Transverse colon (tissue), 4 donors: ENCODE results near the gene KIN. TPM values are rescaled to one million over a fixed set of nuclear protein-coding genes. Genes with fewer than 3 reads are reported as not detected.

Source experiments
- DNase-seq: peaks from one replicate; pipeline ENCODE4 v3.0.0-alpha.2; 2019
- H3K27ac ChIP-seq, 4 donors: fragments of 200-600 bp; sonication (generic); 2 replicates each; pipeline ENCODE4 v1.5.1; 2016 to 2018; ENCODE audit warnings: inconsistent platforms in 4 of 4
- H3K27me3 ChIP-seq: fragments of 200-600 bp; sonication (generic); 2 replicates; pipeline ENCODE4 v1.5.1; 2017; ENCODE audit warnings: inconsistent platforms
- H3K36me3 ChIP-seq, 4 donors: fragments of 200-600 bp; sonication (generic); 2 replicates each; pipeline ENCODE4 v1.5.1; 2017 to 2019; ENCODE audit warnings: inconsistent platforms in 4 of 4
- H3K4me1 ChIP-seq, 4 donors: fragments of 200-600 bp; sonication (generic); 2 replicates each; pipeline ENCODE4 v1.5.1; 2017 to 2020; ENCODE audit warnings: inconsistent platforms in 4 of 4
- H3K4me3 ChIP-seq, 4 donors: fragments of 200-600 bp; sonication (generic); 1 replicate in 1 of 4; 2 replicates in 3 of 4; pipeline versions ENCODE4 v1.5.1 to v1.6.1; 2017 to 2019; ENCODE audit warnings: inconsistent platforms in 4 of 4
- H3K9me3 ChIP-seq, 2 donors: fragments of 200-600 bp; sonication (generic); 2 replicates each; pipeline ENCODE4 v1.5.1; 2017 to 2019; ENCODE audit warnings: inconsistent platforms in 2 of 2
- EP300 ChIP-seq: sonication (generic); formaldehyde crosslinking; IDR thresholded peaks from one replicate; pipeline ENCODE4 v1.6.1; 2017; ENCODE audit warnings: antibody characterized with exemption, low read depth
- POLR2A ChIP-seq: fragments of 450-650 bp; IDR thresholded peaks from one replicate; pipeline ENCODE4 v1.6.1; 2016; ENCODE audit warnings: antibody characterized with exemption, mild to moderate bottlenecking, moderate library complexity
- POLR2AphosphoS5 ChIP-seq, 3 donors: sonication (generic); formaldehyde crosslinking; IDR thresholded peaks; one replicate each; pipeline ENCODE4 v1.6.1; 2016; ENCODE audit warnings: antibody characterized with exemption in 3 of 3
- WGBS, 2 donors: methylation state at CpG; one replicate each; pipeline ENCODE4 v1.1.5; 2018; ENCODE audit warnings: low coverage in 1 of 2; 5-methylcytosine and 5-hydroxymethylcytosine counted together
- in situ Hi-C, 4 donors: fragments of 200-750 bp; cut with MboI; loops; one replicate each; pipeline versions ENCODE4 v1.15.0 to v1.15.1; 2017; ENCODE audit warnings: low sequenced_read_pairs in 3 of 4, low pct_ligation_motif_present in 1 of 4, low pct_unique_long_range_greater_than_20kb in 1 of 4
- intact Hi-C: fragments of 100-400 bp; cut with DNase I; formaldehyde crosslinking; loops from one replicate; pipeline ENCODE4 v1.15.1; 2023; ENCODE audit warnings: low total_unique reads
- total RNA-seq, 4 donors: library from RNA; depleted of rRNA; stranded (reverse); fragments of >200 nt; gene quantifications; one replicate each; pipeline ENCODE4 v1.1.0, GENCODE V29; 2016
- TF ChIP-seq, protein P1 (sequence below), 5 experiments: fragments of 200-600 bp in 3 of 5; fragments of 450-650 bp in 2 of 5; sonication (generic) in 3 of 5; IDR thresholded peaks; 1 replicate in 2 of 5; 2 replicates in 3 of 5; pipeline ENCODE4 v1.5.1; 2016 to 2017; ENCODE audit warnings: antibody characterized with exemption in 5 of 5, inconsistent platforms in 3 of 5, mild to moderate bottlenecking in 2 of 5, moderate library complexity in 1 of 5

The KIN gene
- total RNA-seq, 4 donors from 2014 or later: 1.8 to 10.8 (median 5.5) TPM

GRCh38 chr10:7819121-7819460 is 31.3 kb upstream of the KIN start:
- H3K27ac ChIP-seq: peak overlapping the region in 3 of 4 donors; percentile 78 to 83 (median 81)
- WGBS, 2 donors: 0 to 2% methylated on average over 9 to 17 of the region's 17 CpGs
- intact Hi-C loops: no loop called here

DNA sequence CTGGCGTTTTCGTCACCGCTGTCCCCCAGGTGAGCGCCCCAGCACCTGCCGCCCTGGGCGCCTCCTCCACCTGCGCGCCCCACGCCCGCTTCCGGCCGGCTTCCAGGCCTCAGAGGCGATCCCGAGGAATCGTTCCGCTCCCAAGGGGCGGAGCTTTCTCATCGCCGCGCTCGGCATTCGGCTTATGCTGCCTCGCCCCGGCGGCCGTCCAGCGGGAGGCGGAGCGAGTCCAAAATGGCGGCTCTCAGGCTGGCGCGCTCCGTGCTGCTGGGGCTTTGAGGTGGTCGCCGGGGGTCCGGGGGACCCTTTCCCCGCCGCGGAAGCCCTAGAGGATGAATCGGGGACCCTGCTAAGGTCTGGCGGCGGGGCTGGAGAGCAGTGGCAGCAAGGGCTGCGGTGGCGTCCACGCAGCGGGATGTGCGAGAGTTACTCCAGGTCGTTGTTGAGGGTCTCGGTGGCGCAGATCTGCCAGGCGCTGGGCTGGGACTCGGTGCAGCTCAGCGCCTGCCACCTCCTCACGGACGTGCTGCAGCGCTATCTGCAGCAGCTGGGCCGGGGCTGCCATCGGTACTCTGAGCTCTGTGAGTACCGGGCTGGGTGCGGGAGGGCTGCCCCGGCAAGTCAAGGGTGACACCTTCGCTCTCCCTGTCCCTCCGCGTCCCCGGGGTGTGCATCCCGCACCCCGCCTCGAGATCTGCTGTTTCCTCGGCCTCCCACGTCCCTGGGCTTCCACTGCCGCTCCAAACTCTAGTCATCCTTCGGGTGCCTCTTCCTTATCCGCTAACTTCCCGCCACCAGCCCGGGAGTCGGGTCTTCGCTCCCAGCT is 30.7 kb upstream of the KIN start, which contains the start of gene TAF3:
TAF3 (plus strand) TSS at position 211 of the 826 bp plus-strand sequence; CDS start at position 416, 205 bp downstream.
- intact Hi-C loops (no loop called here), in situ Hi-C loops (no loop called here)
- Histone ChIP-seq H3K9me3 (no peaks in the 10 kb centered on the region), H3K27me3 (no peaks in the 10 kb centered on the region), H3K4me3 (peak within 1 kb of the TSS; percentile 77 to 98 (median 89)), H3K4me1 (peaks cover 9 to 25% (median 11%) of the 10 kb centered on the region in 4 donors), H3K36me3 (no peaks in the 10 kb centered on the region), H3K27ac (peak within 1 kb of the TSS; percentile 78 to 83 (median 80))
- TF ChIP-seq POLR2AphosphoS5 (IDR thresholded peaks at IDR 0.05): peak; percentile 77 to 90 (median 78)
- TF ChIP-seq EP300: no peak
- TF ChIP-seq, protein P1, sequence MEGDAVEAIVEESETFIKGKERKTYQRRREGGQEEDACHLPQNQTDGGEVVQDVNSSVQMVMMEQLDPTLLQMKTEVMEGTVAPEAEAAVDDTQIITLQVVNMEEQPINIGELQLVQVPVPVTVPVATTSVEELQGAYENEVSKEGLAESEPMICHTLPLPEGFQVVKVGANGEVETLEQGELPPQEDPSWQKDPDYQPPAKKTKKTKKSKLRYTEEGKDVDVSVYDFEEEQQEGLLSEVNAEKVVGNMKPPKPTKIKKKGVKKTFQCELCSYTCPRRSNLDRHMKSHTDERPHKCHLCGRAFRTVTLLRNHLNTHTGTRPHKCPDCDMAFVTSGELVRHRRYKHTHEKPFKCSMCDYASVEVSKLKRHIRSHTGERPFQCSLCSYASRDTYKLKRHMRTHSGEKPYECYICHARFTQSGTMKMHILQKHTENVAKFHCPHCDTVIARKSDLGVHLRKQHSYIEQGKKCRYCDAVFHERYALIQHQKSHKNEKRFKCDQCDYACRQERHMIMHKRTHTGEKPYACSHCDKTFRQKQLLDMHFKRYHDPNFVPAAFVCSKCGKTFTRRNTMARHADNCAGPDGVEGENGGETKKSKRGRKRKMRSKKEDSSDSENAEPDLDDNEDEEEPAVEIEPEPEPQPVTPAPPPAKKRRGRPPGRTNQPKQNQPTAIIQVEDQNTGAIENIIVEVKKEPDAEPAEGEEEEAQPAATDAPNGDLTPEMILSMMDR (IDR thresholded peaks at IDR 0.05): no peak
- TF ChIP-seq POLR2A: peak; percentile 64
- WGBS, 2 donors: 0 to 1% methylated on average over 2 to 51 of the region's 77 CpGs
- peak; percentile 94 for DNase-seq

More at GRCh38 chr10:7819121-7819460, 31.3 kb upstream of the KIN start:
- in situ Hi-C loops: no loop called here
- Histone ChIP-seq H3K4me3 (peak overlapping the region; percentile 77 to 98 (median 89)), H3K4me1 (peaks cover 9 to 25% (median 11%) of the 10 kb centered on the region in 4 donors), H3K27me3 (no peaks in the 10 kb centered on the region), H3K36me3 (peaks cover 0 to under 1% (median 0%) of the 10 kb centered on the region in 4 donors), H3K9me3 (no peaks in the 10 kb centered on the region)
- TF ChIP-seq, protein P1 (IDR thresholded peaks at IDR 0.05): peak in 2 of 5 experiments; percentile 17 to 33
- no peak for TF ChIP-seq EP300
- peak; percentile 44 for DNase-seq

DNA sequence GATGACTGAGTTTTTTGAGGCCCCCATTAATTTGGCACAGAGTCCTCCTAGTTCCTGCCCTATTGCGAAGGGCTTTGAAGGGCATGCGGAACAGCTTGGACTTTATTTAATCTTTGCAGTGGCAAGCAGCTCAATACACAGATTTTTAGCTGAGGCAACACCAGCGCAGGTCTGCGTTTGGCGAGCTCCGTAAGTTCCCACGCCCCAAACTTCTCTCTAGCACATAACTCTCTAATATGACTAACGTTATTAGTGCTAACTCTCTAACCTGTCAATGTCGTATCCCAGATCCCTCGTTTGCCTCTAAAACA is 30.1 kb upstream of the KIN start:
- no peak for DNase-seq
- no peaks in the 10 kb centered on the region for H3K36me3 ChIP-seq
- peak overlapping the region; percentile 78 to 83 (median 80) for H3K27ac ChIP-seq
- H3K4me3 ChIP-seq: peak overlapping the region; percentile 77 to 98 (median 89)
- intact Hi-C loops (no loop called here), in situ Hi-C loops (no loop called here)
- H3K4me1 ChIP-seq: peaks cover 9 to 25% (median 11%) of the 10 kb centered on the region in 4 donors
- WGBS, 2 donors: 0 to 1% methylated on average over 1 to 10 of the region's 10 CpGs
- TF ChIP-seq POLR2A: no peak
- TF ChIP-seq, protein P1 (IDR thresholded peaks at IDR 0.05): no peak
- TF ChIP-seq EP300: no peak
- TF ChIP-seq POLR2AphosphoS5 (IDR thresholded peaks at IDR 0.05): no peak
- H3K9me3 ChIP-seq: no peaks in the 10 kb centered on the region
- no peaks in the 10 kb centered on the region for H3K27me3 ChIP-seq

DNA sequence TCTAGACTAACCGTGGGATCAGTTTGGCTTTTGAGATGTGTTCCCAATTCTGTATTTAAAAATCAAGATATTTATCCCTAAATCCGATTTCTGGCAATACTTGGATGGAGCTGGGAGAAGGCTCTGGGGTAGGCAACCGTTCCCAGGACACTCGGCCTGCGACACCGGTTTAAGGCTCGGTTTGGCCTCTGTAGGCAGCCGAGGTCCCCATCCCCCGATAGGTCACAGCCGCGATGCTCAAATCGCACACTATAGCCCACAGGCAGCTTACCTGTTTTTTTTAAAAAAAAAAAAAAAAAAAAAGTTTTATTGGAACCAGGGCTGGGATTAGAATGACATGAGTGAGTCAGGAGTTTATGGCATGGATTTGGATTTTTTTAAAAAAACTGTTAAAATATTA is 29.8 kb upstream of the KIN start:
- no peaks in the 10 kb centered on the region for H3K36me3 ChIP-seq
- no peak for DNase-seq
- peaks cover 9 to 27% (median 11%) of the 10 kb centered on the region in 4 donors for H3K4me1 ChIP-seq
- no peaks in the 10 kb centered on the region for H3K9me3 ChIP-seq
- peak overlapping the region in 3 of 4 donors; percentile 77 to 98 (median 84) for H3K4me3 ChIP-seq
- no peaks in the 10 kb centered on the region for H3K27me3 ChIP-seq
- 23 to 26% methylated on average over 3 to 12 of the region's 12 CpGs for WGBS, 2 donors
- intact Hi-C loops: no loop called here
- in situ Hi-C loops: no loop called here
- TF ChIP-seq POLR2A (no peak), EP300 (no peak)
- H3K27ac ChIP-seq: peak overlapping the region in 2 of 4 donors; percentile 78 to 83
